GM12801 (cell line): ENCODE measurements around the gene SCAMP3.

Source experiments
- TF ChIP-seq, protein P1 (sequence below): IDR thresholded peaks from one replicate; pipeline ENCODE4 v1.5.1; 2011; ENCODE audit warnings: control low read depth; ENCODE audit not compliant: insufficient read length; ENCODE audit errors: extremely low read depth

Gene SCAMP3

DNA sequence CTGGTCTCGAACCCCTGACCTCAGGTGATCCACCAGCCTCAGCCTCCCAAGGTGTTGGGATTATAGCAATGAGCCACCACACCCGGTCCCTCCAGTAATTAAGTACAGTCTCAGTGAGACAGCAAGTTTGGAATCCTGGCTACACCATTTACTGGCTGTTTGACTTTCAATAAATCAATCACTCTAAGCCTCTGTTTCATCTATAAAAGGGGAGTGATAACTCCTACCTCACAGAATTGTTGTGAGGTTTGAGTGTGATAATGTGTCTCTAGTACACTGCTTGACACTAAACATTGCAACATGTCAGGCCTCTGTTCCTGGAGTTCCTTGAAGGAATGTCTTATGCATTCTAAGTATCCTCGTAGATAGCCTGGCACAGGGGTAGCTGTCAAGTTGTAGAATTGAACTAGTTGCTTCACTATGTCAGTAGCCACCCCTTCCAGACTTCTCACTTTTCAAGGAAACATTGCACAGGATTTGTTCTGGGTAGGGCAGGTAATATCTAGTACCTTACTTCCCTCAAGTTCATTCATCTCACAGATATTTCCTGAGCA lies 19.3 kb downstream of the SCAMP3 start:
- TF ChIP-seq, protein P1, sequence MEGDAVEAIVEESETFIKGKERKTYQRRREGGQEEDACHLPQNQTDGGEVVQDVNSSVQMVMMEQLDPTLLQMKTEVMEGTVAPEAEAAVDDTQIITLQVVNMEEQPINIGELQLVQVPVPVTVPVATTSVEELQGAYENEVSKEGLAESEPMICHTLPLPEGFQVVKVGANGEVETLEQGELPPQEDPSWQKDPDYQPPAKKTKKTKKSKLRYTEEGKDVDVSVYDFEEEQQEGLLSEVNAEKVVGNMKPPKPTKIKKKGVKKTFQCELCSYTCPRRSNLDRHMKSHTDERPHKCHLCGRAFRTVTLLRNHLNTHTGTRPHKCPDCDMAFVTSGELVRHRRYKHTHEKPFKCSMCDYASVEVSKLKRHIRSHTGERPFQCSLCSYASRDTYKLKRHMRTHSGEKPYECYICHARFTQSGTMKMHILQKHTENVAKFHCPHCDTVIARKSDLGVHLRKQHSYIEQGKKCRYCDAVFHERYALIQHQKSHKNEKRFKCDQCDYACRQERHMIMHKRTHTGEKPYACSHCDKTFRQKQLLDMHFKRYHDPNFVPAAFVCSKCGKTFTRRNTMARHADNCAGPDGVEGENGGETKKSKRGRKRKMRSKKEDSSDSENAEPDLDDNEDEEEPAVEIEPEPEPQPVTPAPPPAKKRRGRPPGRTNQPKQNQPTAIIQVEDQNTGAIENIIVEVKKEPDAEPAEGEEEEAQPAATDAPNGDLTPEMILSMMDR, result no peak

DNA sequence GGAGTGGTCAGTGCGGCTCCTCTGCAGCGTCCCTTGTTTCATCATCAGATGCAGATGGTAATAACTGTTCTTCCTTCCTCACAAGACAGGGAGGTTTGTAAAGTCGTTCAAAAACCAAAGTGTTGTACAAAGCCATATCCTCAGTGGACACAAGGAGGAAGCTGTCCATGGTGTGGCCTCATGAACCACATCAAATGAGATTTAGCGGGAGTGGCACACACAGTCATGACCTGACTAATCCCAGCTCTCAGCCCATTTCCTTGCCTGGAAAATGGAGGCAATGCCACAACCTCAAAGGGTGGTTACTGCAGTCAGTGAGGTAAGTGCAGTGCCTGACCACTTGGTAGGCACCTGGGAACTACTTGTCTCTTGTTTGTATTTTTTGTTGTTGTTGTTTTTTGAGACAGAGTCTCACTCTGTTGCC lies 20.3 kb downstream of the SCAMP3 start:
- TF ChIP-seq, protein P1, result no peak

DNA sequence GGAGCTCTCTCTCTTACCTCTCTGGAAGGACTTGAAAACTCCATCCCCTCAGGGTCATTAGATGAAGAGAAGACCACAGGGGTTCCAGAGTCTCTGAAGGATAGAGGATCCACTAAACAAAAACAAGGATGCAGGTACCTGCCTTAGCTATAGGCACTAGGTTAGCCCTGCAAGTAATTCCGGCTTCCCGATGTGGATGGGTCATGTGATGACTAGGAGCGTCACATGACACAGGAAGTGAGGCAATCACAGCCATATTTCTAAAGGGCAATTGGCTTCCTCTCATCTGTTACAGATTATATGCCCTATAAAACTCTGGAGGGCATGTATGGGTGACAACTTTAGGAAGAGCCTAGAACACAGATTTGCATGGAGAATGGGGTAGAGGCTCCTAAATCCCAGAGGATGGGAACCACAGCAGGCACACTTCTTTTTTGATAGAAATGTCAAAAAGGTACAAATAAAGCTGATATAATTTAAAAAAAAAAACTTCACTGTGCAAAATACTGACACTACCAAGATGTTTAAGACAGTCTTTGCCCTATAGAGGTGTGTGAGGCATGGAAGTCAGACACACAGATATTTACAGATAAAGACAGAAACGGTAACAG lies 21.0 kb downstream of the SCAMP3 start:
- TF ChIP-seq, protein P1, result no peak

DNA sequence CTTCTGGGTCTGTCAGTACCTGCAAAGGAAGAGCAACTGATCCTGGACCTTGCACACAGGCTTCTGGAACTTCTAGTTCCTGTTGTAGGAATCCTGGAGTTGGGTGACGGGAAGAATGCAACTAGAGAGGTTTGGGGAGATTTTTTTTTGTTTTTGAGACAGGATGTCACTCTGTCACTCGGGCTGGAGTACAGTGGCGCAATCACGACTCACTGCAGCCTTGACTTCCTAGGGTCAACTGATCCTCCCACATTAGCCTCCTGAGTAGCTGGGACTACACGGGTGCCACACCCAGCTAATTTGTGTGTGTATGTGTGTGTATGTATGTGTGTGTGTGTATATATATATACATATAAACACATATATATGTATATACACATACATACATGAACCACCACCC lies 25.7 kb downstream of the SCAMP3 start:
- TF ChIP-seq, protein P1, result no peak

DNA sequence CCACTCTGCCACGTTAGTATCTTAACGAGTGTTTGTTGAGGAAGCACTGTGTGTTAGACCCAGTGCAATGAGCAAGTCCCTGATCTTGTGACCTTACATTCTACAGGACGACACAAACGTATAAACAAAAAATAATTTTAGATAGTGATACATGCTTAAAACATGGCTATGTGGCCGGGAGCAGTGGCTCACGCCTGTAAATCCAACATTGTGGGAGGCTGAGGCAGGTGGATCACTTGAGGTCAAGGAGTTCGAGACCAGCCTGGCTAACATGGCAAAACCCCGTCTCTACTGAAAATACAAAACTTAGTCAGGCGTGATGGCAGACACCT lies 34.1 kb downstream of the SCAMP3 start:
- TF ChIP-seq, protein P1, result no peak

DNA sequence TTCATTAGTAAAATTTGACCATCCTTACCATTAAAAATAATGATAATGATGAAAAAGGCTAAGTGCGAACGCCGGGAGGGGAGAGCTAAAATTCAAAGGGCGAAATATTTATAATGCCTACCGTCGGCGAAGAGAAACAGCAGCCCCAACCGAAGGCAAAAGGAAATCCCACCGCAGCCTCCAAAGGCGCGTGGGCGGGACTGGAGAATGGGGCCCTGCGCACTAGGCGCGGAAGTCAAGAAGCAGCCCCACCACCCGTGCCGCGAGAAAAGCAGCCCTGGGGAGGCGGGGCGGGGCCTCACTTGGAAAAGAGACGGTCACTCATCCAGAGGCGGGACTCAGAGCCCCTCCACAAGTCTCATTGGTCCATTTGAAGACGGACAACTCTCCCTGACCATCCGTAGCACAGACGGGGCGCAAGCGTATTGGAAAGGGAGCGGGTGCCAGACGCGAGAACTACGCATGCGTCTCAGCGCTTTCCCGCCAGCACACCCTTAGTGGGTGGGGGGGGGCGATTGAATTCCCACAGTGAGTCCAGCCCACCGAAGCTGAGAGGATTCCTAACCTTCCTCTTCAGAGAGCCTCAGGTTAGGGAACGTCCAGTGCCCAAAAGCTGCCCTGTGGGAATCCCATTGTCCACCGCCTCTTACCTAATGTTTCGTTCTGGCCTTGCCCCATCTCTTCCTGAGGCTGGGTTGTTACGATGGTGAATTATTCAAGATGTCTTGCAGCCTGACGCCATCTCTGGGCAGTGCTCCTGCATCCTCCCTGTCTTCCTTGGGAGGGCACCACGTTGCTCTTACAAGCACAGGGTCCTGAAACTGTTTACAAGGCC lies 34.7 kb downstream of the SCAMP3 start:
- TF ChIP-seq, protein P1, result no peak

DNA sequence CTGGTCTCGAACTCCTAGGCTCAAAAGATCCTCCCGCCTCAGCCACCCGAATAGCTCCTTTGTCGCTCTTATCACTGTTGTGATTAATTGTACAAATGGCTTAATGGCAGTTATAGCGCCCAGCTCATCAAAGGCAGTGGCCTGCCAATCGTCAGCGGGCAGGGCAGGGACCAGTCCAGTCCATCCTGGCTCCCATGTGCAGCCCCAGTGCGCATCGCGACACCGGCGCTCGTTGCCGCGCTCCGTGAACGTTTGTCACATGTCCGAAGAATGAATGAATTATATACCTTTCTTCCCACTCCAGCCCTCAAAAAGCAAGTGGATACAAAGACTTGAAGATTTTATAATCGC lies 35.3 kb downstream of the SCAMP3 start:
- TF ChIP-seq, protein P1, result no peak
